Medulla oblongata (tissue), 1 donor: ENCODE measurements around the gene SYCP2.
"Not testable (repeated sequence)": the region's sequence is repeated elsewhere in the genome, so short reads cannot be mapped to it uniquely, and the experiment has no call there.

Source experiments
- DNase-seq: peaks from one replicate; pipeline ENCODE4 v3.0.0-alpha.2; 2015; ENCODE audit errors: extremely low spot score

Gene SYCP2, protein sequence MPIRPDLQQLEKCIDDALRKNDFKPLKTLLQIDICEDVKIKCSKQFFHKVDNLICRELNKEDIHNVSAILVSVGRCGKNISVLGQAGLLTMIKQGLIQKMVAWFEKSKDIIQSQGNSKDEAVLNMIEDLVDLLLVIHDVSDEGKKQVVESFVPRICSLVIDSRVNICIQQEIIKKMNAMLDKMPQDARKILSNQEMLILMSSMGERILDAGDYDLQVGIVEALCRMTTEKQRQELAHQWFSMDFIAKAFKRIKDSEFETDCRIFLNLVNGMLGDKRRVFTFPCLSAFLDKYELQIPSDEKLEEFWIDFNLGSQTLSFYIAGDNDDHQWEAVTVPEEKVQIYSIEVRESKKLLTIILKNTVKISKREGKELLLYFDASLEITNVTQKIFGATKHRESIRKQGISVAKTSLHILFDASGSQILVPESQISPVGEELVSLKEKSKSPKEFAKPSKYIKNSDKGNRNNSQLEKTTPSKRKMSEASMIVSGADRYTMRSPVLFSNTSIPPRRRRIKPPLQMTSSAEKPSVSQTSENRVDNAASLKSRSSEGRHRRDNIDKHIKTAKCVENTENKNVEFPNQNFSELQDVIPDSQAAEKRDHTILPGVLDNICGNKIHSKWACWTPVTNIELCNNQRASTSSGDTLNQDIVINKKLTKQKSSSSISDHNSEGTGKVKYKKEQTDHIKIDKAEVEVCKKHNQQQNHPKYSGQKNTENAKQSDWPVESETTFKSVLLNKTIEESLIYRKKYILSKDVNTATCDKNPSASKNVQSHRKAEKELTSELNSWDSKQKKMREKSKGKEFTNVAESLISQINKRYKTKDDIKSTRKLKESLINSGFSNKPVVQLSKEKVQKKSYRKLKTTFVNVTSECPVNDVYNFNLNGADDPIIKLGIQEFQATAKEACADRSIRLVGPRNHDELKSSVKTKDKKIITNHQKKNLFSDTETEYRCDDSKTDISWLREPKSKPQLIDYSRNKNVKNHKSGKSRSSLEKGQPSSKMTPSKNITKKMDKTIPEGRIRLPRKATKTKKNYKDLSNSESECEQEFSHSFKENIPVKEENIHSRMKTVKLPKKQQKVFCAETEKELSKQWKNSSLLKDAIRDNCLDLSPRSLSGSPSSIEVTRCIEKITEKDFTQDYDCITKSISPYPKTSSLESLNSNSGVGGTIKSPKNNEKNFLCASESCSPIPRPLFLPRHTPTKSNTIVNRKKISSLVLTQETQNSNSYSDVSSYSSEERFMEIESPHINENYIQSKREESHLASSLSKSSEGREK (N-terminal part only)

DNA sequence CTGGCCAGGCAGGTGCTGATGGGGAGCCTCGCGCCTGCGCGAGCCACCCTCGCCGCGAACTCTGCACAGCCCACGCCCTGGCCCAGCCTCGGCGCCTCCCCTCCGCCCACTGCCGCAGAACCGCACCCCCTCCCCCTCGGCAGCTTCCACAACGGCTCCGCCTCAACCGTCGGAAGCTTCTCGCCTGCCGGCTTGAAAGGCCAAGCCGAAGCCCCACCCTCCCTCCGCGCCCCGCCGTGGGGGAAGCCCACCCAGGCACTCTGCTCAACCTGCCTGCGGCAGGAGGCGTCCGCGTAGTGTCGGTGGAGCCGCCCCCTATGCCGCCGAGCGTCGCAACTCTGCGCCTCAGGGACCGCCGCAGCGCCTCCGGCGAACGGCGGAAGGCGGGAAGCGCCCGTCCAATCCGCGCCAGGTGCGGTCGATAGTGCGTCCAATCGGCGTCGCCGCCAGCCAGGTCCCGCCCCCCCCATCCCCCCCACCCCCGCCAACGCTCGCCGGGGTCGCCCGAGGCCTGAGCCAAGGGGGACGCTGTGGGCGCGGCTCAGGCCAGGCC, at the start of gene SYCP2:
SYCP2 (minus strand) TSS at position 342 of the 553 bp plus-strand sequence. CDS start 11,224 bp downstream, outside the sequence.
- DNase-seq, result no peak

DNA sequence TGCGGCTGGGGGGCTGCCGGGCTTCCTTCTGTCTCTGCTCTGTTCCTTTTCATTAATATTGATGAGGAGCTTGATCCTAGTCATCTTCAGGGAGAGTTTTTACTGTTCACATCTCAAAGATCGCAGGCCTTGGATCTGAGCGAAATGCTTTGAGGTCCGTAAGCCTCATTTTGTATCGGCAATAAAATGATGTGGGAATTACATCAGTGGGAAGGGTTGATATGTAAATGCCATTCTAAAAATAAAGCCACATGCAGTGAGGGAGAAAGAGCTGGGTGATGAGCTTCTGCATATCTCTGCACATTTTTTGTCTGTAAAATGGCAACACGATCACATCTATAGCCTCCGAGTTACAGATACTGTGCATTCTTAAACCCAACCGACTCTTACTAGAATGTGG, 49.6 kb upstream of the SYCP2 start:
- DNase-seq, result no peak

DNA sequence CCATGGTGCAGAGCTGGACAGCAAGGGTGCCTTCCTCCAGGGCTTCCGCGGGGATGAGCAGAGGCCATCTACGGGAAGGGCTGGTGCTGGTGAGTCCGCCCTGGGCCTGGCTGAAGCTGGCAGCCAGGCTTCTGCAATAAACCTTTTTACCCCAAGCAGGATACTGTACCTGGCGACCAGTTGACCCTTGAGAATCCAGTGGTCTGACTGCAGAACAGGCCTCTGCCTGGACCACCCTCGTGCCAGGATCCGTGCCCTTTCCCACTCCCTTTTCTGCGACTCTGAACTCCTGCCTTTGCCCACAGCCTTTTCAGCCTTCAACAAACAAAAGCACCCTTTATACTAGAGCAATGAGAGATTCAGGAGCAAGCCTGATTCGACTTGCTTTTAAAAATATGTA, 43.6 kb upstream of the SYCP2 start:
- peak; percentile 71 for DNase-seq

DNA sequence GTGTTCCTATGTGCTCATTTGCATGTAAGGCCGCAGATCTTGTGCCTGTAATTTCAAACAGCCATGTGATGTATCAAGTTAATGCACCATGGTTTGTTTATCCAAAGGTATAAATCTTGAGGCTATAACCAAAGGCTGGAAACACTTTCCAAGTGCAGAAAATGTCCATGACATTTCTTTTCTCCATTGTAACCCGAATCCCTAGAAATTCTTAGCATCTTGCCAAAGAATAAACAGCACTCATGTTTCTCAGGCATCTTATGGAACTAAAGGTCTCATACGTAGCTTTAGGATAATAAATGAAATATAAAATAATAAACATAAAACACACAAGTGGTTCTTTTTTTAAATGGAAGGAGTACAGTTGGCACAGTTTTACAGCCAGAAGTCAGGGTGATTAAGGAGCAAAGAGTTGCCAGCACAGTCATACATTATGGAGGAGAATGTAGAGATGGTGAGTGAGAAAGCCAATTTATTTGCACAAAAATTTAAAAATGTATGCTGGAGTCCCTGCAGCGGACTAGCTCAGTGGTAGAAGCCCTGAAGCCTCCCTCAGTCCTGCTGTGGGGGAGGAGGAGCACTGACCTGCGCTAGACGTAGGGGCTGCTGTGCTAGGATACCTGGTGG, 42.8 kb upstream of the SYCP2 start:
- DNase-seq, result no peak

DNA sequence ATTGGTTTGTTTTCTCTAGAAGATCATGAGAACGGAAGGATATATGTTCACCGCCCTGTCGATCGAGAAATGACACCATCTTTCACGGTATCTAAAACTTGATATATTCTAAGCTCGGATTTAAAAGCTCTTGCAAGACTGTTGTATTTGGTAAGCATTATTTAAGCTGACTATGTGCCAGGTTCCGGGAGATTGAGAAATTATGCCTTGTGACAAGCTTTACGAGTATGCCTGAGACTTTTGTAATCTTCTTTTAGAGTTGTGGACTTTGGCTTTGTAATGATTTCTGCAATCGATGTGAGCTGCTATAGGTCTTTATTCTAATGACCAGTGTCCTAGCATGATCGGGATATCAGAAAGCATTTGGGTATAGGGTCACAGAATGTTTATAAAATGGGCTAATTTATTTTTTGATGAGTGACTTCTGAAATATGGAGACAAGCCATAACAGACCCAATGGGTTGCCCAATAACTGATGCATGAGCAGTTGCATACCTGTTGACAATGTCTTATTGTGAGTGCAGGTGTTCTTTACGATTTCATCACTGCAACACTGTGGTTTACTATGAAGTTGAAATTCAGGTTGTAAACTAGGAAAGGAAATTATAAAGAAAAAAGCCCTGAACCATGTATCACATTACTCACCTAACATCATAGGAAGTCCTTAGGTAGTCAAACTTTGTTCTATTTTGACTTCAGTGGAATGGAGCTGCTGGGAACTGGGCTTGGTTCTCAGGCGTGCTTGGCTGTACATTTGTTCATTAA, 38.8 kb upstream of the SYCP2 start:
- DNase-seq, result no peak

DNA sequence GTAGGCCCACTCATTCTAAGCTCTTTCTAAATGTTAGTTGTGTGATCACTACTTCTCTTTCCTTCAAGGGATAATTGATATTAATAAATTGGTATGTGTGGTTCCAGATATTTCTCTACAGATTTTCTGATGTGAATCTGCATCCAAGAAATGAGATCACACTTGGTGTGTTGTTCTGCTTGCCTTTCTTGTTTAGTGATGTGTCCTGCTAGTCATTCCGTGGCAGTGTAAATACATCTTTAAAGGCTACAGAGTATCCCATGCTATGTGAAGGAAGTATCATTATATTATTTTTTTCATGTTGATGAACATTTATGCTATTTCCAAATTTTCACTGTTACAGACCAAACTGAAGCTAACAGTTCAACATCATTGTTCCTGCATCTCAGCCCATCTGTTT, 38.0 kb upstream of the SYCP2 start:
- DNase-seq, result no peak

DNA sequence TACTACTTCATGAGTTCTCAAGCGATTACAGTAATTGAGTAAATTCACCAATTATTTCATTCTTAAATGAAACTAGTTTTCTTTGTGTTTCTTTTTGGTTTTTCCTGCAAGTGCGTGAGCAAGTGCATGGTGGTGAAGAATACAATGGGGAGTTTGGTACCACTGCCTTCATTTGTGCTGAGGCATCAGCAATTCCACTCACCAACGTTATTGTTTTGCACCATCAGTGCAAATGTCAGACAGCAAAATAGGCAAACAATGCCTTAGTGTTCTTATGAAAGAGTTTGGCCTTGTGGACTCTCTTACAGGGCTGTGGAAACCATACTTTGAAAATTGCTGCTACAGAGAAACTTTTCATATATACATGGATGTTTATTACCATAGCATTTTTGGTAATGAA, 33.0 kb upstream of the SYCP2 start:
- DNase-seq, result peak; percentile 76

DNA sequence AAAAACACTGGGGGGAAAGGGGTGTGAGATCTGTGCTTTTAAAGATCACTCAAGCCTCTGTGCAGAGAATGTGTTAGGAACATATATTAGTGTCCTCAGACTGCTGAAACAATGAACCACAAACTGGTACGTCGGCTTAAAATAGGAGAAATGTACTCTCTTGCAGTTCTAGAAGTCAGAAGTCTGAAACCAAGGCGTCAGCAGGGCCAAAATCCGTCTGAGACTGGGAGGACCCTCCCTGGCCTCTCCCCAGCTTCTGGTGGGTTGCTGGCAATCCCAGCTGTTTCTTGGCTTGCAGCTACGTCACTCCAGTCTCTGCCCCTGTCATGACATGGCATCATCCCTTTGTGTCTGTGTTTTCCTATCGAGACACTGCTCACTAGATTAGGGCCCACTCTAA, 28.7 kb upstream of the SYCP2 start:
- no peak for DNase-seq

DNA sequence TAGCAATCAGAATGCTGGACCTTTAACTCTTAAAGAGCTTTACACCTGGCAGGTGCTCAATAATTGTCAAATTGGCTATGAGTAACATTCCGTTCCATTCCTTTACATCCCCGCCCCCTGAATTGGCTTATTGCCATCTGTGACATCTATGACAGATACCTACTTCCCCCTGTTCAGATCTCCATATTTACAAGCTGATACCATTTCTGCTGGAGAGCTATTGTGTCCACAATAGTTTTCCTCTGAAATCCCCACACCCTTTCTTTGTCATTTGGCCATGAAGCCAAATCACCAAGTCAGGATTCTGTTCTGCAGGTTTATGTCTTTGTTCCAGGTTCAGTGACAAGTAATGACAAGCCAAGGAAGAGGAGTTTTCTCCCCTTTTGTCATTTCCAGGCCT, 28.0 kb upstream of the SYCP2 start:
- DNase-seq, result no peak

DNA sequence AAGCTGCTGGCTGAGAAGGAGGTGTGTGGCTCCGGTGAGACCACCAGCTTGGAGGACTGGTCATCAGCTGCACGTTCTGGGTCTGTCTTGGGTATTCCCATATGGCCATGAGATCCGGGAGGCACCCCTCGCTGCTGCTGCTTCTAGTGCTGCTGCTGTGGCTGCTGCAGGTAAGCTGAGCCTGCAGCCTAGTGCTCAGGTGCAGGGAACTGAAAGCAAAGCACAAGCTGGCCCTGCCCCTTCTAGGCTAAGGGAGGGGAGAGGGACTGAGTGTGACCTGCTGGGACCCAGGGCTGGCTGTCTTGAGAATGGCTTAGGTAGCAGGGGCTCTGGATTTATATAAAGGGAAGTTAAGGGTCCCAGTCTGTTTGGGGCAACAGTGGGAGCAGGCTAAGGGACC, 25.2 kb upstream of the SYCP2 start:
- no peak for DNase-seq

DNA sequence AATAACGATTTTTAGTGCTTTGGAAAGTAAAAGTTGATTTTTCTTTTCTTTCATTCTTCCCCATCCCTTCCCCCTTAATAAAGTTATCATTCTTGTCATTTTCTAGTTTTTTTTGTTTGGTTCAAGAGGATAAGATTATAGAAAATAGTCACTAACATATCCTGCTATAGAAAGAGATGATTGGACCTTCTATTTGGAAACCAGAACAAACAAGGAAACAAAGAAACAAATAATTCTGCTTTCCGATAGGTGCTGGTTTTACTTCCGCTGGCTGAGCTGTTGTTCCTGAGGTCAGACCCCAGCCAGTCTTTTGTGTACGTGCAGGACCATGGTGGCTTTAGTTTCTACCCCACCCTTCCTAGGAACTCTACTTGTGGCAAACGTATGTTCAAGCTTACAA, 24.7 kb upstream of the SYCP2 start, which contains the start of gene CDH26:
CDH26 (plus strand) TSS at position 301 of the 400 bp plus-strand sequence. CDS start 304 bp downstream, outside the sequence.
- DNase-seq, result no peak

DNA sequence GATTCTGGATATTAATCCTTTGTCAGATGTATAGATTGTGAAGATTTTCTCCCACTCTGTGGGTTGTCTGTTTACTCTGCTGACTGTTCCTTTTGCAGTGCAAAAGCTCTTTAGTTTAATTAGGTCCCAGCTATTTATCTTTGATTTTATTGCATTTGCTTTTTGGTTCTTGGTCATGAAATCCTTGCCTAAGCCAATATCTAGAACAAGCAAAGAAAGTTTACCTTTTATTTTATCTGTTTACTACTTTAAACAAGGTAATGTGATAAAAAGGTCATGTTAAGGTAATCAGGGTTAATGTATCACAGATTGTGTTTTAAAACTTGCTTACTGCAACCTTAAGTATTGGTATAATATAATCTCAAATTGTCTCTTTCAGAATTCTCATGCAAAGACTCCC, 24.1 kb upstream of the SYCP2 start:
- DNase-seq, result not testable (repeated sequence)

DNA sequence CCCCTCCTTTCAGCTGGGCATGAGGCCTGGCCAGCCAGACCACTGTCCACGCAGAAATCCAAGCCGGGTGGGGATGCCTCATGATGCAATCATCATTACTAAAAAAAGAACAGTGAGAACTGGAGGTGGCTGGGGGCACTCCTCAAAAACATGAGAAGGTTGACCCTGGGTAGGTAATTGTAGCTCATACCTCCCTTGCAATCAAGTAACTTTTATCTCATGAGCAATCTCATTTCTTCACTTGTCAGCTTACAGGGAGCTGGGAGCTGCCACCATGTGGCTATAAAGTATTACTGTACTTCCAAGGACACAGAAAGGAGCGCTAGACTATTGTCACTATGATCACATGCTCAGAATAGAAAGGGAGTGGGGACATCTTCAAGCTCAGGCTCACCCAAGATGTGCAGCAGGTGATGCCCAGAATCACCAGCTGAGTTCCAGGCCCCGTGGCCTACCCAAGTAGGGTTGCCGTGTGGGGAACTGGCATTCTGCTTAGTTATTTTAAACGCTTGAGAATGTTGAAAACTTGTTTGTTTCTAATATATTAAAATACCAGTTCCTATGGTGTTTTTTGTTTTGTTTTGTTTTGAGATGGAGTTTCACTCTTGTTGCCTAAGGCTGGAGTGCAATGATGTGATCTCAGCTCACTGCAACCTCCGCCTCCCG, 21.8 kb upstream of the SYCP2 start:
- peak; percentile 76 for DNase-seq

DNA sequence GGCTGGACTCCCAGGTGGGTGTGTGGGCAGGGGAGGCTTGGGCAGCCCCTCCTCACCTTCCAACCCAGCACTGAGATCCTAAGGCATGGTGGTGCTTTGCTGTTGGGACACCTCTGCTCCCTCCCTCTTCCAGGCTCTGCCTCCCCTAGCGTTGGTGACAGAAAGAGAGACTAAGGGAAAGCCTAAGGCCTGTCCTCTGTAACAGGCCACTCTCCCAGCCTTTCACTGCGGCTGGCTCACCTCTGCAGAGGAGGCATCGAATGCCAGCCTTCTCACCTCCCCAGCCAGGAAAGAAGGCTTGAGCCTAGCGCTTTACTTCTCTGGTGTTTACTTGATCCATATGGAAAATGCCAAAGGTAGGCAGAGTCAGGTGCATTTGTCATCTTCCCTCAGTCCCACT, 21.3 kb upstream of the SYCP2 start:
- no peak for DNase-seq

DNA sequence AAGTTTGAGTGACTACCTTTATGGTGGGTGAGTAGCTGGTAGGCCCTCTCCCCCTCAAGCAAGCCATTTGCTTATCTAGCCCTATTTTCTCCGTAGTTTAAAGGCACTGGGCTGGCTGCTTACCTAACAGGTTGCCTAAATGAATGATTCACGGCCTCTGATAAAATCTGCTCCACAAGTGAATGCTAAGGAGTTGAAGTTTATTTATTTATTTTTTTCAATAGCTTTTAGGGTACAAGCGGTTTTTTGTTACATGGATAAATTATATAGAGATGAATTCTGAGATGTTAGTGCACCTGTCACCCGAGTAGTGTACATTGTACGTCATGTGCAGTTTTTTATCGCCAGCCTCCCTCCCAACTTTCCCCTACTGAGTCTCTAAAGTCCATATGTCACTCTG, 16.5 kb upstream of the SYCP2 start:
- no peak for DNase-seq

DNA sequence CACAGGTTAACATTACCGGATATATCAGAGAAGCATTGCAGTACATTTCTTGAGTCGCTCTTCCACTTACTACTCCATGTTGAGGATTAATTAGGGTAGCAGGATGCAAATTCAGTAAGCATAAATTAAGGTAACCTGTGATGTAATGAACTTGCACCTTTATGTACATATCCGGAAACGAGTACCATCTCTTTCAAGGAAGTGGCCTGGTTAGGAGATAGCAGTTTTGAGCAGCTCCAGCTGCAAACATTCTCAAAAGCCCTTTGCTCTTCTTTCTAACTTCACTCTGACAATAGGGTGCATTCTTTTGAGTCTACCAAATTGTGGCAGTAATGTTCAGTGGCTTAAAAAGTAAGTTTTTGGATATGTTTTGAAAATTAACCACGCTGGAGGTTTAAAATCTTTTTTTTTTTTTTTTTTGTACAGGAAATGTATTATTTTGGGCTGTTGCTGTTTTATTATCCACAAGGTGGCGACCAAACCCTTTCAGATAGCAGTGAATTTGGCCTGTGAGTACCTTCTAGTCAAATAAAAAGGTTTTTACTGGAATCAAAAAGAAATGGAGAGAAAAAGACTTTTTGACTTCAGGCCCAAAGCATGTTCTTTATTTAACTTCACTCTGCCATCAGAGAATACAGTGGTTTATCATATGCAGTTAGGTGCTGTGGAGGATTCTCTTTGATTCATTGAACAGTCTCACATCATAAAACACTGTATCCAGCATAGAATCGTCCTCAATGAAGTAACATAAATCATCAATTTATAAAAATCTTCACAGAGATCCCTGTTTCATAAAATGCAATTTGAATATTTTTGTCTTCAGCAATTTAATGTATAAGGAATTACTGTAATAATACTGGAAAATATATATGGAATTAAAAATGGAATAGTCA, 15.6 kb upstream of the SYCP2 start:
- peak; percentile 81 for DNase-seq

DNA sequence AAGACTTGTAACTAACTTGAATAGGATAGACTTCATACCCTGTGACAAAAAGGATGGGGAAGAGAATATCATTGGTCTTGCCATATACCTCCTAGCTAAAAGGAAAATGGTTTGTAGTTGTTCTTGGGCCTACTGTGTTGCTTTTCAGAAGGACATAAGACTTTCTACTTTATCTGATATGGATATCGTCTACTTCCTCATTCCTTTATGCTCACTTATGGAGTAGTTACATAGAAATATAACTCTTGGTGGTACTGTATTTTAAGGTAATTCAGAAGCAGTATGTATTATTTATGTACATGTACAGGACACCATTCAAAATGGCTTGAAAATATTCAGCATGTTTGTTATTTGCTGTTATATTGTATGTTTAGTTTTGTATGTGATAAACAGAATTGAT, 14.8 kb upstream of the SYCP2 start:
- no peak for DNase-seq

DNA sequence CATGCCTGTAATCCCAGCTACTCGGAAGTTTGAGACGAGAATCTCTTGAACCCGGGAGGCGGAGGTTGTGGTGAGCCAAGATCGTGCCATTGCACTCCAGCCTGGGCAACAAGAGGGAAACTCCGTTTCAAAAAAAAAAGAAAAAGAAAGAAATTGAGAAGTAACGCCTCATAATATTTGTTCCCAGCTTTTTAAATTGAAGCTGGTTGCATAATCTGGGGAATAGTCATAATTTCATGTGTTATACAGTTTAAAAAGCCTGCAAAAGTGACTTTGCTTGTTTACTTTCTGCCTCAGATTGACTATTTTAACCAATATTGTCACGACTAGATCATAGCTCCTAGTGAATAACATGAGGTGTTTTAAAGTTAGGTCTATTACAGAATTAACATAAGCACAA, 13.9 kb upstream of the SYCP2 start:
- no peak for DNase-seq

DNA sequence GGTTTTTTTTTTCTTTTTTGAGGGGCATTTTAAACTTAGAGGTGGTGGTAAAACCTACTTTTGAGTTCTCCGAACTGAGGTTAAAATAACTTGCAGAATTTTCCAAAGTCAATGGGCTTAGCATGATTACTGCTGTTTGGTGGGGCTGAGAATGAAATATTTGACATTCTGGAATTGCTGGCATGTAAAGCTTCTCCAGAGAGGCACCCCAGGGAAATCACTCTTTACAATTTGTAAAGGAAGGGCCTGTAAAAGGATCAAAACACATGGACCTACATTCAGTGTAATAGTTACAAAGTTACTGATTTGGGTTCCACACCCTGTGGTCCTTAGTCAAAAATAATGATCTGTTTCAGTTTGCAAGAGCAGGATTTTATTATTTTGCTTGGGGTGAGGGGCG, 12.3 kb upstream of the SYCP2 start:
- no peak for DNase-seq
